ENCODE data around the gene TRAPPC3.

Gene TRAPPC3

DNA sequence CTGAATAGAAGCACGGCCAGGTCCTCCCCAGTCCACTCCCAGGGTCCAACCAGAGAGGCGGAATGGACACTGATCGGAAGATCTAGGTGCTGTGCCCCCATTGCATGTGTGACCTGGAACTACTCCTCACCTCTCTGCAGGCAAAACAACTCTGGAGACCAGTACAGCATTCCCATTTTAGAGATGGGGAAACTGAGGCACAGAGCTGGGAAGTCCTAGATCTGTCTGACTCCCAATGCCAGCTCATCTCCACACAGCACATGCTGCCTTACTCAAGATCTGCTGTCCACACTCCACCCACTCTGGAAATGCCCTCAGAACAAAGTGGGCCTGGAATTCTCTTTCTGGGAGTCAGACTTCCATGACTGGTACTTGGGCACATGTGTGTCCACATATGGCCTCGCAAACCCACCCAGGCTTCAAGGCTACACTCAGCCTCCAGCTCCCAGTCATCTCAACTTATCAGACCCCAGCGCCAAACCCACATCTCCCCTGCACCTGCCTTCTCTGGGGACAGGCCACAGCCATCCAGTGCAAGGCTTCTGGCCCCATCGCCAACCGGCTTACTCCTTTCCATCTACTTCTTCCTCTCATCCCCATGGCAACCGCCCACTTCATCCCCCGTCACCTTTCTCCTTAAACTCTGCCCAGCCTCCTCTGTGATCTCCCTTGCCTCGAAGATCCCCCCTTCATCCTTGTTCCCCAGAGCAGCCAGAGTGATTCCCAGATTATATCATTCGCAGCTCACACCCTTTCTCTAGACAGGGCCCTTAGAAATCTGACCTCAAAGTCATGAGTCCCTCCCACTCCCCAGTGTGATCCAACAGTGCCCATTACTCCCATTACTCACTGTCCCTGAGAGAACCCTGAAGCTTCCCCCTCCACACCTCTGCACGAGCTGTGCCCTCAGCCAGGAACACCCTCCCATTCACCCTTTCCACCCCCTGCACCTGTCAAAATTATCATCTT lies 26.9 kb downstream of the TRAPPC3 start:
- DNase-seq (ENCODE audit: low read depth in 1 of 2, low spot score in 1 of 2) = no peak
- TF ChIP-seq, protein P1, sequence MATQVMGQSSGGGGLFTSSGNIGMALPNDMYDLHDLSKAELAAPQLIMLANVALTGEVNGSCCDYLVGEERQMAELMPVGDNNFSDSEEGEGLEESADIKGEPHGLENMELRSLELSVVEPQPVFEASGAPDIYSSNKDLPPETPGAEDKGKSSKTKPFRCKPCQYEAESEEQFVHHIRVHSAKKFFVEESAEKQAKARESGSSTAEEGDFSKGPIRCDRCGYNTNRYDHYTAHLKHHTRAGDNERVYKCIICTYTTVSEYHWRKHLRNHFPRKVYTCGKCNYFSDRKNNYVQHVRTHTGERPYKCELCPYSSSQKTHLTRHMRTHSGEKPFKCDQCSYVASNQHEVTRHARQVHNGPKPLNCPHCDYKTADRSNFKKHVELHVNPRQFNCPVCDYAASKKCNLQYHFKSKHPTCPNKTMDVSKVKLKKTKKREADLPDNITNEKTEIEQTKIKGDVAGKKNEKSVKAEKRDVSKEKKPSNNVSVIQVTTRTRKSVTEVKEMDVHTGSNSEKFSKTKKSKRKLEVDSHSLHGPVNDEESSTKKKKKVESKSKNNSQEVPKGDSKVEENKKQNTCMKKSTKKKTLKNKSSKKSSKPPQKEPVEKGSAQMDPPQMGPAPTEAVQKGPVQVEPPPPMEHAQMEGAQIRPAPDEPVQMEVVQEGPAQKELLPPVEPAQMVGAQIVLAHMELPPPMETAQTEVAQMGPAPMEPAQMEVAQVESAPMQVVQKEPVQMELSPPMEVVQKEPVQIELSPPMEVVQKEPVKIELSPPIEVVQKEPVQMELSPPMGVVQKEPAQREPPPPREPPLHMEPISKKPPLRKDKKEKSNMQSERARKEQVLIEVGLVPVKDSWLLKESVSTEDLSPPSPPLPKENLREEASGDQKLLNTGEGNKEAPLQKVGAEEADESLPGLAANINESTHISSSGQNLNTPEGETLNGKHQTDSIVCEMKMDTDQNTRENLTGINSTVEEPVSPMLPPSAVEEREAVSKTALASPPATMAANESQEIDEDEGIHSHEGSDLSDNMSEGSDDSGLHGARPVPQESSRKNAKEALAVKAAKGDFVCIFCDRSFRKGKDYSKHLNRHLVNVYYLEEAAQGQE (IDR thresholded peaks at IDR 0.05; ENCODE audit: insufficient replicate concordance, low read depth) = no peak
- TF ChIP-seq, protein P2, sequence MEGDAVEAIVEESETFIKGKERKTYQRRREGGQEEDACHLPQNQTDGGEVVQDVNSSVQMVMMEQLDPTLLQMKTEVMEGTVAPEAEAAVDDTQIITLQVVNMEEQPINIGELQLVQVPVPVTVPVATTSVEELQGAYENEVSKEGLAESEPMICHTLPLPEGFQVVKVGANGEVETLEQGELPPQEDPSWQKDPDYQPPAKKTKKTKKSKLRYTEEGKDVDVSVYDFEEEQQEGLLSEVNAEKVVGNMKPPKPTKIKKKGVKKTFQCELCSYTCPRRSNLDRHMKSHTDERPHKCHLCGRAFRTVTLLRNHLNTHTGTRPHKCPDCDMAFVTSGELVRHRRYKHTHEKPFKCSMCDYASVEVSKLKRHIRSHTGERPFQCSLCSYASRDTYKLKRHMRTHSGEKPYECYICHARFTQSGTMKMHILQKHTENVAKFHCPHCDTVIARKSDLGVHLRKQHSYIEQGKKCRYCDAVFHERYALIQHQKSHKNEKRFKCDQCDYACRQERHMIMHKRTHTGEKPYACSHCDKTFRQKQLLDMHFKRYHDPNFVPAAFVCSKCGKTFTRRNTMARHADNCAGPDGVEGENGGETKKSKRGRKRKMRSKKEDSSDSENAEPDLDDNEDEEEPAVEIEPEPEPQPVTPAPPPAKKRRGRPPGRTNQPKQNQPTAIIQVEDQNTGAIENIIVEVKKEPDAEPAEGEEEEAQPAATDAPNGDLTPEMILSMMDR (IDR thresholded peaks at IDR 0.05; ENCODE audit: insufficient read depth, low read length) = no peak
- TF ChIP-seq GABPA (IDR thresholded peaks at IDR 0.05; ENCODE audit: low read depth) = no peak
- TF ChIP-seq POLR2AphosphoS5 (IDR thresholded peaks at IDR 0.05; ENCODE audit: low read depth) = no peak
- no peak for TF ChIP-seq SPI1 (IDR thresholded peaks at IDR 0.05; ENCODE audit: borderline replicate concordance, low read depth)
- Histone ChIP-seq H3K27me3 (ENCODE audit: insufficient read depth, poor library complexity, severe bottlenecking) (peaks cover 19% of the 10 kb centered on the region), H3K4me3 (replicated peaks; ENCODE audit: insufficient read depth, low read length) (no peak overlapping the region), H3K27ac (replicated peaks) (no peak overlapping the region)

DNA sequence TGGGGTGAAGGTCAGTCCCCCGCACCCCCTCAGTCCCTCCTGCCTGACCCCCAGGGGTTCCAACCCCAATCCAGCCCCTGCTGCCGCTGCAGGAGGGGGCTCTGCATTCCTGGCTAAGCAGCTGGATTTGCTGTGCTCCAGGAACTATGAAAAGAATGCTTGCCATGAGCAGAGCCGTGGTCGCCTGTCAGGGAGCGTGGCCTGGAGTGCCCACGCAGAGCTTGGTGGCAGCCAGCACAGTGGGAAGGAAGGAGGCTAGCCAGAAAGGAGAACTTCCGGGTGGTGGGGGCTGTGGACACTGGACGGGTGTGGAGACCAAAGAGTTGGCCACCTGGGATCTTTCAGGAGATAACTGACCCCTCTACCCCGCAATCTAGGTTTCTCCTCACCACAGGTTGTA lies 29.8 kb downstream of the TRAPPC3 start:
- H3K4me3 ChIP-seq (replicated peaks; ENCODE audit: insufficient read depth, low read length) = no peak overlapping the region
- no peak overlapping the region for H3K27ac ChIP-seq (replicated peaks)
- TF ChIP-seq POLR2AphosphoS5 (IDR thresholded peaks at IDR 0.05; ENCODE audit: low read depth) (no peak), SPI1 (IDR thresholded peaks at IDR 0.05; ENCODE audit: borderline replicate concordance, low read depth) (no peak), GABPA (IDR thresholded peaks at IDR 0.05; ENCODE audit: low read depth) (no peak)
- TF ChIP-seq, protein P1 (IDR thresholded peaks at IDR 0.05; ENCODE audit: insufficient replicate concordance, low read depth) = no peak
- DNase-seq (ENCODE audit: low read depth in 1 of 2, low spot score in 1 of 2) = no peak
- H3K27me3 ChIP-seq (ENCODE audit: insufficient read depth, poor library complexity, severe bottlenecking) = peaks cover 7% of the 10 kb centered on the region

DNA sequence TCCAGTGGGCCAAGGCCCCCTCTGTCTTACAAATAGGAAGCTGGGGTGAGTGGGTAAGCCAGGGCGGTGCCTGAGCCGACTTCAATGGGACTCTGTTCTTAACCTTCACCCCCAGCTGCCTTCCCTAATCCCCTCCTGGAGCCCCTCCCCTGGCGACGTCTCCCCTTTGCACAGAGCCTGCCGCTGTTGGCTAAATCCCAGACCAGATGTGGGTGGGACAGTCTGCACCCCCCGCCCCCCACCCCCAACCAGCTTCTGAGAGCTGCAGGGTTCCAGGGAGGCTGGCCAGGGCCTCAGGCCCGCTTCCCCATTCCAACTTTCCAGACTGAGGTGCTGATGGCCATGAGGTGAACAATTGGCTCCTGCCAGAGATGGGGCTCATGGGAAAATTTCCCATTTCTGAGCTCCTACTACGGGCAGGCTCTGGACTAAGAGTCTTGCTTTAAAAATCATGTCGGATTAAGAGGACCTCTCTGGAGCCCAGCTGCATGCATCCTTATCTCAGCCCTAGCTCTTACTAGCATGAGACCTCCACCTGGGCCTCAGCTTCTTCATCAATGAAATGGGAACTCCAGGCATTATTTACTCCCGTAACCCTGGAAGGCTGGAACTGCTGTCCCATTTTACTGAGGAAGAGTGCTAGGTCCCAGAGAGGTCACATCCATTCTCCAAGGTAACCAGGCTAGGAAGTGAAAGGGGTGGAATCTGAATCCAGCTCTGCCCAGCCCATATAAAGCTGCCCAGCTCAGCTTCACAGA lies 30.7 kb downstream of the TRAPPC3 start:
- Histone ChIP-seq H3K27ac (replicated peaks) (no peak overlapping the region), H3K27me3 (ENCODE audit: insufficient read depth, poor library complexity, severe bottlenecking) (no peaks in the 10 kb centered on the region), H3K4me3 (replicated peaks; ENCODE audit: insufficient read depth, low read length) (no peak overlapping the region)
- TF ChIP-seq GABPA (IDR thresholded peaks at IDR 0.05; ENCODE audit: low read depth) (no peak), SPI1 (IDR thresholded peaks at IDR 0.05; ENCODE audit: borderline replicate concordance, low read depth) (no peak), POLR2AphosphoS5 (IDR thresholded peaks at IDR 0.05; ENCODE audit: low read depth) (no peak)
- TF ChIP-seq, protein P2 (IDR thresholded peaks at IDR 0.05; ENCODE audit: insufficient read depth, low read length) = no peak
- TF ChIP-seq, protein P1 (IDR thresholded peaks at IDR 0.05; ENCODE audit: insufficient replicate concordance, low read depth) = no peak
- DNase-seq (ENCODE audit: low read depth in 1 of 2, low spot score in 1 of 2) = no peak

All from HL-60 (cell line).